Uterus (tissue), 4 donors: ENCODE data around the gene MRNIP. TPM values are rescaled to one million over a fixed set of nuclear protein-coding genes. Genes with fewer than 3 reads are reported as not detected.

Source experiments
- DNase-seq, 2 donors: peaks; one replicate each; pipeline ENCODE4 v3.0.0-alpha.2; 2019 to 2020
- H3K27ac ChIP-seq, 2 donors: fragments of 200-600 bp; sonication (generic); 1 replicate in 1 of 2; 2 replicates in 1 of 2; pipeline ENCODE4 v1.5.1; 2016 to 2018
- H3K27me3 ChIP-seq, 2 donors: fragments of 200-600 bp; sonication (generic); one replicate each; pipeline ENCODE4 v1.5.1; 2018 to 2019; ENCODE audit warnings: control low read depth in 1 of 2
- H3K36me3 ChIP-seq, 2 donors: fragments of 200-600 bp; sonication (generic); one replicate each; pipeline ENCODE4 v1.5.1; 2019; ENCODE audit warnings: control low read depth in 1 of 2
- H3K4me1 ChIP-seq, 2 donors: fragments of 200-600 bp; sonication (generic); one replicate each; pipeline ENCODE4 v1.5.1; 2018 to 2019; ENCODE audit warnings: control low read depth in 1 of 2
- H3K4me3 ChIP-seq, 2 donors: fragments of 200-600 bp; sonication (generic); 1 replicate in 1 of 2; 2 replicates in 1 of 2; pipeline ENCODE4 v1.5.1; 2018 to 2019; ENCODE audit warnings: mild to moderate bottlenecking in 1 of 2
- H3K9me3 ChIP-seq, 2 donors: fragments of 200-600 bp; sonication (generic); one replicate each; pipeline ENCODE4 v1.5.1; 2019; ENCODE audit warnings: control low read depth in 1 of 2
- CTCF ChIP-seq, 4 experiments: fragments of 200-600 bp in 2 of 4; fragments of 450-650 bp in 2 of 4; sonication (generic) in 2 of 4; IDR thresholded peaks; one replicate each; pipeline ENCODE4 v1.5.1; 2016 to 2019; ENCODE audit warnings: antibody characterized with exemption in 4 of 4, mild to moderate bottlenecking in 2 of 4, moderate library complexity in 1 of 4
- POLR2A ChIP-seq, 2 donors: fragments of 450-650 bp; IDR thresholded peaks; one replicate each; pipeline ENCODE4 v1.6.1; 2016; ENCODE audit warnings: antibody characterized with exemption in 2 of 2, mild to moderate bottlenecking in 1 of 2, moderate library complexity in 1 of 2
- intact Hi-C: fragments of 100-400 bp; cut with DNase I; formaldehyde crosslinking; loops from one replicate; pipeline ENCODE4 v1.15.1; 2023; ENCODE audit warnings: low total_unique reads
- total RNA-seq, 4 donors: library from RNA; depleted of rRNA in 3 of 4; stranded (reverse); fragments of >200 nt in 3 of 4; gene quantifications; one replicate each; pipeline versions ENCODE4 v1.1.0 to v1.2.4, GENCODE V29; 2014 to 2023
- donor health status: DM: yes; HTN: yes; CAD: no.

Gene MRNIP
- total RNA-seq, 4 donors from 2014 or later: 16.8 to 138 (median 61.6) TPM

GRCh38 chr5:179829732-179830435 is 28.7 kb downstream of the MRNIP start:
- Histone ChIP-seq H3K27ac (no peak overlapping the region), H3K4me1 (no peaks in the 10 kb centered on the region), H3K27me3 (no peaks in the 10 kb centered on the region), H3K4me3 (no peak overlapping the region), H3K36me3 (no peaks in the 10 kb centered on the region), H3K9me3 (no peaks in the 10 kb centered on the region)
- no peak for DNase-seq
- intact Hi-C loops: no loop called here
- TF ChIP-seq CTCF (IDR thresholded peaks at IDR 0.05): no peak
- no peak for TF ChIP-seq POLR2A (IDR thresholded peaks at IDR 0.05)

- TF ChIP-seq CTCF (IDR thresholded peaks at IDR 0.05) (no peak), POLR2A (IDR thresholded peaks at IDR 0.05) (no peak)
- Histone ChIP-seq H3K4me1 (peaks cover 0 to 8% of the 10 kb centered on the region in 2 donors), H3K36me3 (no peaks in the 10 kb centered on the region), H3K4me3 (no peak overlapping the region), H3K9me3 (no peaks in the 10 kb centered on the region), H3K27ac (peak overlapping the region in 1 of 2 donors; percentile 69), H3K27me3 (no peaks in the 10 kb centered on the region)
- no peak for DNase-seq
- intact Hi-C loops: no loop called here
Observed at GRCh38 chr5:179828756-179829421, 29.7 kb downstream of the MRNIP start.

- Histone ChIP-seq H3K27ac (peak overlapping the region; percentile 37 to 69), H3K27me3 (no peaks in the 10 kb centered on the region), H3K4me3 (no peak overlapping the region), H3K9me3 (no peaks in the 10 kb centered on the region), H3K4me1 (peaks cover 4 to 14% of the 10 kb centered on the region in 2 donors), H3K36me3 (no peaks in the 10 kb centered on the region)
- TF ChIP-seq POLR2A (IDR thresholded peaks at IDR 0.05) (no peak), CTCF (IDR thresholded peaks at IDR 0.05) (no peak)
- intact Hi-C loops: no loop called here
- peak in 1 of 2 donors; percentile 52 for DNase-seq
Observed at GRCh38 chr5:179827680-179828079, 30.9 kb downstream of the MRNIP start.

- Histone ChIP-seq H3K4me1 (peaks cover 13 to 14% of the 10 kb centered on the region in 2 donors), H3K27ac (no peak overlapping the region)
- no peak for TF ChIP-seq CTCF (IDR thresholded peaks at IDR 0.05)
- no peak for TF ChIP-seq POLR2A (IDR thresholded peaks at IDR 0.05)
Observed at GRCh38 chr5:179825655-179826182, 32.9 kb downstream of the MRNIP start.

GRCh38 chr5:179824745-179825112 is 33.9 kb downstream of the MRNIP start:
- no peaks in the 10 kb centered on the region for H3K9me3 ChIP-seq
- H3K4me1 ChIP-seq: peaks cover 13 to 14% of the 10 kb centered on the region in 2 donors
- TF ChIP-seq POLR2A (IDR thresholded peaks at IDR 0.05) (no peak), CTCF (IDR thresholded peaks at IDR 0.05) (no peak)
- H3K27ac ChIP-seq: no peak overlapping the region
- no peaks in the 10 kb centered on the region for H3K27me3 ChIP-seq
- intact Hi-C loops: no loop called here
- no peak overlapping the region for H3K4me3 ChIP-seq
- DNase-seq: no peak
- H3K36me3 ChIP-seq: no peaks in the 10 kb centered on the region

More at GRCh38 chr5:179825655-179826182, 32.9 kb downstream of the MRNIP start:
- no peak for DNase-seq
- H3K36me3 ChIP-seq: no peaks in the 10 kb centered on the region
- H3K9me3 ChIP-seq: no peaks in the 10 kb centered on the region
- no peaks in the 10 kb centered on the region for H3K27me3 ChIP-seq
- no peak overlapping the region for H3K4me3 ChIP-seq
- intact Hi-C loops: no loop called here
